KOPT-K1 (cell line): ENCODE results near the gene TBCB.

Source experiments
- H3K27ac ChIP-seq: fragments of 200-600 bp; sonication (generic); 2 replicates; pipeline ENCODE4 v1.5.1; 2016; ENCODE audit warnings: antibody characterized with exemption, mild to moderate bottlenecking, low read depth, low read length; ENCODE audit not compliant: poor library complexity, severe bottlenecking
- H3K36me3 ChIP-seq: fragments of 200-600 bp; sonication (generic); 2 replicates; pipeline ENCODE4 v1.5.1; 2017; ENCODE audit warnings: antibody characterized with exemption, mild to moderate bottlenecking, low read length, moderate library complexity; ENCODE audit not compliant: insufficient read depth
- H3K9me3 ChIP-seq: fragments of 200-600 bp; sonication (generic); 2 replicates; pipeline ENCODE4 v1.5.1; 2017; ENCODE audit warnings: antibody characterized with exemption, low read length, mild to moderate bottlenecking; ENCODE audit not compliant: insufficient read depth, poor library complexity, severe bottlenecking

Gene TBCB

DNA sequence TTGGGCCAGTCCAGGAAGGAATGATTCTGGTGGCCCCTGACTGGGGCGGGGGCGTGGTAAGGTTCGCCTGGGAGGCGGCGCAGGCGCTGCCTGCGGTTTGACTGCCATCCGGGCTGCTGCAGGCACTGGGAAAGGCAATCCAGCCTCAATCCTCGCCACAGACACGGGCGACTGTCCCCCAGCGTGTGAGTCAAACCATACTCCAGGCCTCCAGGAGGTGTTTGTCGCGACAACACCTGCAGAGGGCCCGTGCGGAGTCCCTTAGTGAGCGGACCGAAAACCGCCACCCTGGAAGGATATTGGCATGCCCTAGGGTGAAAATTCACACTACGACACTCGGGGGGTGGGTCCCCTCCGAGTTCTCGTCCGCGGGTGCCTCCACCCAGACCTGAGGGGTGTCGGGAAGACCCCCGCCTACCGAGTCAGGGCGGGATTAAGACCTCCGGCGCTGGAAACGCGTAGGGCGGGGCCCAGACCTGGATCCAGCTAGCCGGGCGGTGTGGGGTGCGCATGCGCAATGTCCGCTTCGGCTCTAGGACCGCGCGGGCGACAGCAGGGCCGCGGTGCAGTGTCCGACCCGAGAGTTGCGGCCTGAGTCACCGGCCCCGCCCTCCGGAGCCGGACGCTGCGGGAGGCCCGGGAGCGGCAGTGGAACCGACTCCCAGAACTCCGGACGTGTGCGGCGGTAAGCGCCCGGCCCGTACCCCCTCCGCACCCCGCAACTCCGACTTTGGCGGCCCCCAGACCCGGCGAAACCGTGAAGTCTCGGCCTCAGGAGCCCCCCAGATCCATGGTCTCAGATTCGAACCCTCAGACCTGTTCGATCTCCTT, 24.4 kb downstream of the TBCB start, which contains the start of gene CAPNS1:
CAPNS1 (plus strand) TSS at position 594 of the 831 bp plus-strand sequence. CDS start 946 bp downstream, outside the sequence.
- Histone ChIP-seq H3K27ac (peak within 1 kb of the TSS; percentile 87), H3K36me3 (peaks cover 22% of the 10 kb centered on the region), H3K9me3 (no peaks in the 10 kb centered on the region)

DNA sequence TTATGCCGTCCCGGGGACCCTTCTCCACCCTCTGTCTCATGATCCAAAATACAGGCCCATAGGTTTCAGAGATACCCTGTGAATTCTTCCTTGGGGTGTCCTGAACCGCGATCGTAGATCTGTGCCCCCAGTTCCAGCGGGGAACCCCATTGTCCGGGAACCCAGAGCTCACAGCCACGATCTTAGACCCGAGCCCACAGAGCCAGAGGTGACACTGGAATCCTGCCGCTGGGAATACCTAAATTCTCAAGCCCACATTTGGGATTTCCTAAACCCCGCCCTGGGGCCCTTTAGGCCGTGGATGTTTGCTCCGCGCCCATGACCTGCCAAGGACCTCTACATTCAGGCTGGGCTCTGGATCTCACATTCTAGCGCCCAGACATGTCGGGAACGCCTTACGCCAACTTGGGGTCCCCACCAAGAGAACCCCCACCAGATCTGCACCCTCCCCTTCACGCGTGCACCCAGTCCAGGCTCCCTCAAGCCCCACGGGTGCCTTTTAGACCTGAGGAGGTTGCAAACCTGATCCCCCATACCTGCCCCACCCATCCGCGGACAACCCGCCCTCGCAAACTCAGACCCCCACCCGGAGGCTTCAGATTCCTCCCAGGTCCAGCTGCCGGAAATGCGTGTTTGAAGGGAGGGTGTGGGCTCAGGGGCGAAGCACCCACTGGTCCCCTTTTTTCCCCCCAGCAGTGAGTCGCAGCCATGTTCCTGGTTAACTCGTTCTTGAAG, 25.2 kb downstream of the TBCB start:
- H3K9me3 ChIP-seq: no peaks in the 10 kb centered on the region
- peak overlapping the region; percentile 87 for H3K27ac ChIP-seq
- peaks cover 30% of the 10 kb centered on the region for H3K36me3 ChIP-seq

DNA sequence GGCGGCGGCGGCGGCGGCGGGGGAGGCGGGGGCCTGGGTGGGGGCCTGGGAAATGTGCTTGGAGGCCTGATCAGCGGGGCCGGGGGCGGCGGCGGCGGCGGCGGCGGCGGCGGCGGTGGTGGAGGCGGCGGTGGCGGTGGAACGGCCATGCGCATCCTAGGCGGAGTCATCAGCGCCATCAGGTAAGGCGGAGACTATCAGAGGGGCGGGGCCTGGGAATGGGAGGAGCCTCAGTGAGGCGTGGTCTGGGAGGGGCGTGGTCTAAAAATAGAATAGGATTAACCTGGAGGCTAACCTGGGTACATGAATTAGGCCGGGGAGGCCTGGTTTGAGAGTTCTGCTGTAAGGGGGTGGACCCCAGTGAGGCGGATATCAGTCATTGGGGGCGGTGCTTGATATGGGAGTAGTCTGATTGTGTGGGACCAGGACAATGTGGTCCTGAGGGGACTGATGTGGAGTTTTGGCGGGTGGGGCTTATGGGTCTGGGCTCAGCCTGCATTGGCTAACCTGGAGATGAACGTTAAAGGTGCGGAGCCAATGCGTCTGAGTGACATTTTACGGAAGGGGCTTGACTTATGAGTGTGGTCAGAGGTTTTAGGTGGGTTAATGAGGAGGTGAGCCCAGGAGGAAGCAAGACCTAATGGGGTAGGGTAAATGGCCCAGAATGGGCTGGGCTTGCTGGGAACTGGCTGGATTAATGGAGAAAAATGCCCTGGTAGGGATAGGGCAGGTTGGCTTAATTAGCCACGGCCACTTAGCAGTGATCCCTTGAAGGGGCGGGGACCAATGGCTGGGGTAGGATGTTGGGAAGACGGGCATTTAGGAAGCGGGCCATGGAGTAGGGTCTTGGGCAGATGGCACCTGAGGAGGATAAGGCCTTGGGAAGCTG, 26.0 kb downstream of the TBCB start:
- Histone ChIP-seq H3K36me3 (peaks cover 38% of the 10 kb centered on the region), H3K27ac (peak overlapping the region; percentile 87), H3K9me3 (no peaks in the 10 kb centered on the region)

DNA sequence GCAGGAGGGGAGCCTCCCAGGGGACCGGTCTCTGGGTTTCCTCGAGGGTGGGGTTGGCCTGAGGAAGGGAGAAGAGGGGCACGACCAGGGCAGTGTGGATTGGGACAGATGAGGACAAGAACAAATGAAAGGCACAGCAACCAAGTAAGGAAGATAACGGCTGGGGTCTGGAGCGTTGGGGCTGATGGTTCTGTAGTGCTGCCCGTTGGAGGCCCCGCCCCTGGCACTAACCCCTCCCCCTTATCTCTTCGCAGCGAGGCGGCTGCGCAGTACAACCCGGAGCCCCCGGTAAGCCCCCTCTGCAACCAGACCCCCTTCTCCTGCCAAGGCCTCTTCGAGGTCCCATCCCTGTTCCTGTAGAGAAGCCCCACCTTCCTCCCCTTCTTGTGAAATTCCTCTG, 26.8 kb downstream of the TBCB start:
- Histone ChIP-seq H3K36me3 (peaks cover 46% of the 10 kb centered on the region), H3K27ac (no peak overlapping the region), H3K9me3 (no peaks in the 10 kb centered on the region)

DNA sequence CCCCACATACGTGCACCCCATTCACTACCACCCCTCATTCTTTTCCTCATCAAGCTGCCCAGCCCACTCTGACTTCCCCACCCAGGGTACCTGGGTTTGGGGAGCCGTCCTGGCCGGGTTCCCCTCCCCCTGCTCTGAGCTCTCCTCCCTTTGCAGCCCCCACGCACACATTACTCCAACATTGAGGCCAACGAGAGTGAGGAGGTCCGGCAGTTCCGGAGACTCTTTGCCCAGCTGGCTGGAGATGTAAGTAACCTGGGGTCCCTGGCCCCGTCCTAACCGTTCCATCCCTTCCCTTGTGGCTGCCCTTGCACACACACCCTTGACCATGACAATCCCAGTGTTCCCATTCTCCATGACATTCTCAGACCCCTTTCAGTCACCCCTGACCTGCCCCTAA, 27.2 kb downstream of the TBCB start:
- no peaks in the 10 kb centered on the region for H3K9me3 ChIP-seq
- peaks cover 50% of the 10 kb centered on the region for H3K36me3 ChIP-seq
- no peak overlapping the region for H3K27ac ChIP-seq

DNA sequence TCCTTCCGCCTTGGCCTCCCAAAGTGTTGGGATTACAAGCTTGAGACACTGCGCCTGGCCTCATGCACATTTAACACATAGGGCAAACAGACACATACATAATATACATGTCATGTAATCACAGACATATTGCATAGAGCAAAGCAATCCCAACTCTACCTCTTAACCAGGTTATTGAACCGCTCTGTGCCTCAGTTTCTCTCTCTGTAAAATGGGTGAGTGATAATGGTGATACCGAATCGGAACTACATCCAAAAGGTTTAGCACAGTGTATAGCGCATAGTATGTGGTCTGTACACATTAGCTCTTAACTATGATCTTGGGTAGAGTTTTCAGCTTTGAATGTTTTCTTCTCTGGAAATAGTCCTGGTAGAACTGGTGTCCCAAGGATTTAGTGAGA, 29.4 kb downstream of the TBCB start:
- H3K9me3 ChIP-seq: no peaks in the 10 kb centered on the region
- H3K27ac ChIP-seq: no peak overlapping the region
- peaks cover 70% of the 10 kb centered on the region for H3K36me3 ChIP-seq

DNA sequence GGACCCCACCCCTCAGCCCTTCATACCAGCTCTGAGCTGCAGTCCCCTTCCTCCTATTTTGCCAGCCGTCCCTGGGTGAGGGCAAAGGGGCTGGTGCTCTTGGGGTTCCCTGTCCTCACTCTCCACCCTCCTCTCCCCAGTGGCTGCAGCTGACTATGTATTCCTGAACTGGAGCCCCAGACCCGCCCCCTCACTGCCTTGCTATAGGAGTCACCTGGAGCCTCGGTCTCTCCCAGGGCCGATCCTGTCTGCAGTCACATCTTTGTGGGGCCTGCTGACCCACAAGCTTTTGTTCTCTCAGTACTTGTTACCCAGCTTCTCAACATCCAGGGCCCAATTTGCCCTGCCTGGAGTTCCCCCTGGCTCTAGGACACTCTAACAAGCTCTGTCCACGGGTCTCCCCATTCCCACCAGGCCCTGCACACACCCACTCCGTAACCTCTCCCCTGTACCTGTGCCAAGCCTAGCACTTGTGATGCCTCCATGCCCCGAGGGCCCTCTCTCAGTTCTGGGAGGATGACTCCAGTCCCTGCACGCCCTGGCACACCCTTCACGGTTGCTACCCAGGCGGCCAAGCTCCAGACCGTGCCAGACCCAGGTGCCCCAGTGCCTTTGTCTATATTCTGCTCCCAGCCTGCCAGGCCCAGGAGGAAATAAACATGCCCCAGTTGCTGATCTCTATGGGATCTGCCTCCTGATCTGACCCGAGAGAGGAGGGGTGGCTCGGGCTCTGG, 34.6 kb downstream of the TBCB start:
- peaks cover 63% of the 10 kb centered on the region for H3K36me3 ChIP-seq

DNA sequence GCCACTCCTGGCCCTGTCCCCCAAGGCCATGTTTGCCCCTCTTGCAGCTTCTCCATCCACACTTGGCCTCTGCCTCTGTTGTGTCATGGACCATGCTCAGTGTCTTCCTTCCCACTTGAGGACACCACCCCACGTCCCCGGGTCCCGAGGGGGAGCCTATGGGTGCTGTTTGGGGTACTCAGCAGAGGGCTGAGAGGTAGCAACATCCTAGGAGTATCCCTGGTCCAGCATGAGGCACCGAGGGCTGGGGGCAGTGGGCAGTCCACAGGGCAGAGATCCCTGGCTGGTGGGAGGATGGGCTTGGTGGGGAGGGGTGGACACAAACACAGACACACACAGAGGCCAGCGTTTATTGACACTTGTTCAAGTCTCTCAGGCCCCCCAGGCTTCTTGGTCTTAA, 35.3 kb downstream of the TBCB start:
- no peak overlapping the region for H3K27ac ChIP-seq
- peaks cover 56% of the 10 kb centered on the region for H3K36me3 ChIP-seq

More for the DNA sequence above, 34.6 kb downstream of the TBCB start:
- Histone ChIP-seq H3K9me3 (no peaks in the 10 kb centered on the region), H3K27ac (no peak overlapping the region)

DNA sequence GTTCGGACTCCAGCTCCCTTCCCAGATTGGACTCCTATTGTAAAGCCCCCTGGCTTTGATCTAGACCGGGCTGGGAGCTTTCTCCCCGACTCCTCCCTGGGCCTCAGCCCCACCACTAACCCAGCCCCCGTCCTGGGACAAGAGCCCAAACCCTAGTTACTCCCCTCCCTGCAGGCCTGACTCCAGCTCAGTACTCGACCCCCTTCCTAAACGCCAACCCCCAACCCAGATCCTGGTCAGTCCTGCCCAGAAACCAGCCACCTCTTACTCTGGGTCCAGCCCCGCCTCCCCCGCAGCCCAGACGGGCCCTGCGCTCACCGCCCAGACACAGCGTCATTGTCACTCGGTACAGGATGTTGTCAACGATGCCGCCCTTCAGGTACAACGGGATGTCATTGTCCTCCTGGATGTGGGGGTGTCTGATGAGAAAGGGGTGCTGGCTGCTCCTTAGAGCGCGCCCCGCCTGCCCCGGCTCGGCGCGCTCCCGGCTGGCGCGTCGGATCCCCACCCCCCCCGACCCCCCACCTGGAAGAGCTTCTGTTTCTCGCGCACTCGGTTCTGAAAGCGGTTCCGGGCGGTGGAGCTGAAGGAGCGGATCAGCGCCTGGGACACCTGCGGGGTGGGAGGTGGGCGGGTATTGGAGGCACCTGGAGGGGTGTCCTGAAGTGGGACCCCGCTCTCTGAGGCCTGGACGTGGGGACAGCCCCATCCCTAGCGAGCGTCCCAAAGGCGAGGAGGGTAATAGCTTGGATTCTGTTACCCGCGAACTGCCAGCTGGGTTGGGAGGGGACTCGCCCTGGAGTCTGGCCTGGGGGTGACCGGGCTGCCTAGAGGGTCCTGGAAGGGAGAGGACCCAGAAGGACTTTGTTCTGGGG, 36.1 kb downstream of the TBCB start:
- H3K36me3 ChIP-seq: peaks cover 48% of the 10 kb centered on the region
- no peaks in the 10 kb centered on the region for H3K9me3 ChIP-seq
- no peak overlapping the region for H3K27ac ChIP-seq

More for the DNA sequence above, 35.3 kb downstream of the TBCB start:
- H3K9me3 ChIP-seq: no peaks in the 10 kb centered on the region

DNA sequence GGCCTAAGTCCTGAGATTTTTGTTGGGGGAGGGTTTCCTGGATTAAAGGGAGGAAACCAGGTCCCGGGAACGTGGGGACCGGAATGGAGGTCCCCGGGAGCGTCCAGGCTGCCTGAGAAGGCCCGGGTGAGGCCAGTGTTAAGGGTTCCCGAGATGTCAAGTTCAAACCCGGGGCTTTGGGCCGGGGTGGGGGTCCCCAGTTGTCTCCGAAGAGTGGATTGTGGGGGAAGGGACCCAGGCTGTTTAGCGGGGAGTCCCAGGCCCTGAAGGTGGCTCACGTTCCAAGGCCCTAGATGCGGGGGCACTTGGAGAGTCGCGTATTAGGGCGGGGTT, 36.7 kb downstream of the TBCB start:
- Histone ChIP-seq H3K9me3 (no peaks in the 10 kb centered on the region), H3K36me3 (peaks cover 42% of the 10 kb centered on the region), H3K27ac (no peak overlapping the region)

DNA sequence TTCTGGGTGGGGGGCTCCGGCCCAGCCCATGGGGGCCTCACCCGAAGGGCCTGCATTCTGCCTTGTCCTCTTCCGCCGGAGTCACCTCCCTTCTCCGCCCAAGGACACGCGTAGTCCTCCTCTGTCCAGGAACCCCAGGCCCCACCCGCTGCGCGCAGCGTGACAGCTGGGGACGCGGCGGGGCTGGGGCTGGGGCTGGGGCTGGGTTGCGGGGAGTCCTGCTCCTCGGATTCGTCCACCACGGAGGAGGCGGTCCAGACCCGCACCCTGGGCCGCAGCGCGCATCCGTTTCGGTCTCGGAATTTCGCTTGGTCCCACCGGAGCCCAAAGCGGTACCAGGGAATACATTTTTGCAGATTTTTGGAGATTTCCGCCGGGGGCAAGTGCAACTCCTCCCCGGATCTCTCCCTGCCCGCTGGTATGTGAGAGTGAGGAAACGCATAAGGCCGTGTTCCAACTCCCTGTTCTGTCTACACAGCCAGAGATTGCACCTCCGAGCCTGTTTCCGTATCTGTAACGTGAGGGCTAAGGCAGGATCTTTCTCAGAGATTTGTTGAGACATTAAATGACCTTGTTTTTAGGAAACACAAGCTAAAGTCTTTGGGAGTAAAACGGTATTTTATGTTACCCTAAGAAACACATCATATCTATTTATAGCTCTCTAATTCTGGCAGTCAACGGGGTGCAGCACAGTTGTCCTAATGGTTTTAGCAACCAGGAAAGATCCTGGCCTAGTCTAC, 37.3 kb downstream of the TBCB start, which contains the start of gene COX7A1:
COX7A1 (minus strand) TSS at position 96 of the 740 bp plus-strand sequence; CDS start at position 56, 40 bp downstream.
- peaks cover 37% of the 10 kb centered on the region; the same call in 1 of the 2 replicates for H3K36me3 ChIP-seq
- H3K27ac ChIP-seq: no peak within 1 kb of the TSS
- H3K9me3 ChIP-seq: no peaks in the 10 kb centered on the region

DNA sequence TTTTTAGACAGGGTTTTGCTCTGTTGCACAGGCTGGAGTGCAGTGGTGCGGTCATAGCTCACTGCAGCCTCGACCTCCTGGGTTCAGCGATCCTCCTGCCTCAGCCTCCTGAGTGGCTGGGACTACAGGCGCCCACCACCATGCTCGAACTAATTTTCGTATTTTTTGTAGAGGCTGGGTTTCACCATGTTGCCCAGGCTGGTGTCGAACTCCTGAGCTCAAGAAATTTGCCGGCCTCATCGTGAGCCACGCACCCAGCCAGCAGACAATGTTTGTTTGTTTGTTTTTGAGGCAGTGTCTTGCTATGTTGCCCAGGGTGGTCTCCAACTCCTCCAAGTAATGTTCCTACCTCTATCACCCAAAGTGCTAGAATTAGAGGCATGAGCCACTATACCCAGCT, 37.9 kb downstream of the TBCB start:
- H3K27ac ChIP-seq: no peak overlapping the region
- H3K36me3 ChIP-seq: peaks cover 31% of the 10 kb centered on the region; the same call in 1 of the 2 replicates
- H3K9me3 ChIP-seq: no peaks in the 10 kb centered on the region
